Umbilical cord (tissue), 2 donors: Measurements from ENCODE around the gene MYRF. TPM values are rescaled to one million over a fixed set of nuclear protein-coding genes. Genes with fewer than 3 reads are reported as not detected.
A peak's percentile ranks its signal among the peaks of the same experiment; 100 is the strongest.

Experiments used
- DNase-seq: peaks from one replicate; pipeline ENCODE4 v3.0.0-alpha.2; 2015; ENCODE audit warnings: low spot score
- total RNA-seq: library from RNA; depleted of rRNA; stranded (reverse); fragments of >200 nt; gene quantifications from one replicate; pipeline ENCODE4 v1.2.3, GENCODE V29; 2014; ENCODE audit warnings: low replicate concordance; ENCODE audit not compliant: insufficient read depth

Gene MYRF
- 14.2 TPM for total RNA-seq

DNA sequence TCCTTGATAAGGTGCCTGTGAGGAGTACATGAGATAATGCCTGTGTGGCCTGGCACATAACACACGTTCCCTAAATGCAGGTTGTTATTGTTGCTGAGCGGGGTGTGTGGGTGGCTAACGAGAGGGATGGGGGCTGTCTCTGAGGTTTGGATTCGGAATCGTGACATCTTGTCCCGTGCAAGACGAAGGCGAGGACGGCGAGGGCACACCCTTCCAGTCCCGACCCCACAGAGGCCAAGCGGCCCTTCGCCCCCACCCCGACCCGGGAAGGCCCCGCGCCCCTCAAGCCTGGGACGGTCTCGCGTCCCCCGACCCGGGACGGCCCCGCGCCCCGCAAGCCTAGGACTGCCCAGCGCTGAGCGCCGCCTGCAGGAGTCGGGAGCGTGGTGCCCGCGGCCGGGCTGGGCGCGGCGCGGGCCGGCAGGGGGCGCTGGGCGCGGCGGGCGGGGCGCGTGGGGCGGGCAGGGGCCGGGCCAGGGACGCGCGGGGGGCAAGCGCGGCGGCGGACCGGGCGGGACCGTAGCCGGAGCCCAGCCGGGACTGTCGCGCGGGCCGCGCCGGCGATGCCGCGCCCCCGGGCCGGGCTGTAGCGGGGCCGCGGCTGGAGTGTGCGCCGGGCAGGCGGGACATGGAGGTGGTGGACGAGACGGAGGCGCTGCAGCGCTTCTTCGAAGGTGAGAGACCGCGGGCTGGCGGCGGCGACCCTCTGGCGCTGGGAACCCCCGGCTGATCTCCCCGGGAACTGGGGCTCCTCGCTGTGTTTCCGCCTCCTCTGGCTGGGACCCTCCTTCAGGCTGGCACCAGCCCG is at the start of gene MYRF:
Gene MYRF, plus strand, starts transcription at position 520 of the 808 bp plus-strand sequence. Its CDS starts 109 bp downstream, at position 629.
- DNase-seq: peak; percentile 53

DNA sequence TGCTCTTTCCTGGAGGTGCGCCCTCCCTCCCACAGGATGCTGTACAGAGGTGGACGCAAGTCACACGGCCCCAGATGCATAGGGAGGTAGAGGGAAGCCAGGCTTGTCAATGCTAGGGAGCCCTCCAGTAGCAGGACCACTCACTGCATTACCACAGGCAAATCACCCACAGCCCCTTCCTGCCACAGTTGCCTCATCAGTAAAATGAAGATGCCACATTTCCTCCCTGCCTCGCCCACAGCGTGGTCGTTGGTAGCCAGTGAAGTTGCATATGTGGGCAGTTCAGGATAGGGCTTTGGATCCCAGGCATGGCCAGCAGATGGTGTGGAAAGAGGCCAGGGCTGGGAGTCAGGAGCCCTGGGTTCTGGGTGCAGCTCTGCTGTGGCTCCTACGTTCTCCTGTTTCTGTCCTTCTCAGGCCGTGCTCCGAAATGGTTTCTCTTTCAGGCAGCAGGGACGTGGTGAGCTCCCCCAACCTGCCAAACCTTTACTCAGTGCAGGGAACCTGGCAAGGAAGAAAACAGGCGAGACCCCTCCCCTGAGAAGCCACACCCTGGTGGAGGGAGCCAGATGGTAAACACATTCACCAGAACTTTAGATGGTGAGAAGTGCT is 49.6 kb upstream of the MYRF start:
- DNase-seq: no peak

- DNase-seq: no peak
Observed at GRCh38 chr11:61704838-61705237, 47.6 kb upstream of the MYRF start.

DNA sequence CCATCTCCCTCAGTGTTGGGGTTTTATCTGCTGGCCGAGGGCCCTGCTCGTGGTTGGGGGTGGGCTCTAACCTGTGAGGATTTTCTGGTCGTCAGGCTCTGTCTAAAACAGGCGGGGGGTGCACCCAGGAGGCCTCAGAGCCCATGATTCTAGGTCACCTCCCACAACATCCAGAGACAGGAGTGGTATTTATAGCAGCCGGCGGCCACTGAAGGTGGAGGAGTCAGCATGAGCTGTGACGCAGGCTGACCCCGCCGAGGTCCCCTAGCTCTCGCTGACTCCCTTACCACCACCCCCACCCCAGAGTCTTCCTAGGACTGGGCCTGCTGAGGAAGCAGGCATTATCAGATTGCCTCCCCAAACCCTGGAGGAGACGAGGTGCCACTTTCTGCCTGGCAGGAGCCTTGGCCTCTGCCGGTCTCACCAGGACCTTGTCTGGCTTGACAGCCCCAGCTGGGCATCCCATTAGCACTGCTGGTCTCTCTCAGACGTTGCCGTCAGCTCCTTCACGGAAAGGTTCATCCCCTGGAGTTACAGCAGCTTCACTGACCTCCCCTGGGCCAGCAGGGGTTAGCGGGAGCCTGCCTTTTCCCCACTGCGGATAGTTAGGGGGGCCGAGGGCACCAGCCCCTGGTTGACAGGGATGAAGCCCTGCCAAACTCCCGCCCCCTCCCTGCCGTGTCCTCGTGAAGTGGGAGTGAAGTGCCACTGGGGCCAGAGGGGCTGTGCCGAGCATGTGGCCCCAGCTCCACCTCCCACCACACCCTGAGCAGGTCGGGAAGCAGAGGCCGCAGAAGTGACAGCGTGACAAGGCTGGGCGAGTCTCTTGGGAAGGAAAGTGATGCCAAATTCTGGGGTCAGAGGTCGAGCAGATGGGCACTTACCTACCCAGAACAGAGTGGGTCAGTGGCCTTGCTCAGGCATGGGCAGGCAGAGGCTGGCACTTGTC is 45.7 kb upstream of the MYRF start:
- no peak for DNase-seq

DNA sequence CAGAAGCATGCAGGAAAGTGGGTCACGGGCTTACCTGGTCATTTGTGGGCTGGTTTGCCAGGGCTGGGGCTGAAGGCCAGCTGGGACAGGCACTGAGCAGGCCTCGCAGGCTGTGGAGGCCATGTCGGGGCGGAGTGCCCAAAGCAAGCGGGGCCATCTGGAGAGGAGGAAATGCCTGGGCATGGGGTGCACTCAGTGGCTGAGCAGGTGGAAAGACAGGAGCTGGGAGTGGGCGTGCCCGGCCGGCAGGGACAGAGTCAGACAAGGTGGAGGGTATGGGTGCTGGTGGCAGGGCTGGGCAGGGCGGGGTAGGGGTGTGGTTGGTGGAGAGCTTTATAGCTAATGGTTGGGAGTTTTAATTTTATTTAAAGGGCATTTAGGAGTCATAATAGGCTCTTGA is 44.9 kb upstream of the MYRF start:
- no peak for DNase-seq

GRCh38 chr11:61709110-61709509 is 43.3 kb upstream of the MYRF start:
- no peak for DNase-seq

GRCh38 chr11:61709572-61709971 is 42.9 kb upstream of the MYRF start:
- no peak for DNase-seq

GRCh38 chr11:61710019-61710418 is 42.4 kb upstream of the MYRF start:
- DNase-seq: no peak

DNA sequence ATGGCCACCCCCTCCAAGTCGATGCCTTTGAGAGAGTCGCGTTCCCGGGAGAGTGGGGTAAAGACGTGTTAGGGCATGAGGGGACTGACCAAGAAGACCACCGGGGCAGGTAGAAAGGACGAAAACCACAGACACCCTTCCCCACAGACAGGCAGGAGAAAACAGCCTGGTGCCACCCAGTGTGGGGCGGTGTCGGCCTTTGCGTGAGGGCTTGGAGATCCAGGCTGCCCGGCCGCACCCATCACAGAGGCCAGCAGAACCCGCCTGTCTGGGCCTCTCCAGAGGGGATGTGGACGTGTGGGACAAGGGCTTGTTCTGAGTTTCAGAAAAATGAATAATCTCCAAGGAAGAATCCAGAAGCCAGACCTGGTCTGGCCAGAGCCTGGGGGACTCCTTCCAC is 41.4 kb upstream of the MYRF start:
- no peak for DNase-seq

DNA sequence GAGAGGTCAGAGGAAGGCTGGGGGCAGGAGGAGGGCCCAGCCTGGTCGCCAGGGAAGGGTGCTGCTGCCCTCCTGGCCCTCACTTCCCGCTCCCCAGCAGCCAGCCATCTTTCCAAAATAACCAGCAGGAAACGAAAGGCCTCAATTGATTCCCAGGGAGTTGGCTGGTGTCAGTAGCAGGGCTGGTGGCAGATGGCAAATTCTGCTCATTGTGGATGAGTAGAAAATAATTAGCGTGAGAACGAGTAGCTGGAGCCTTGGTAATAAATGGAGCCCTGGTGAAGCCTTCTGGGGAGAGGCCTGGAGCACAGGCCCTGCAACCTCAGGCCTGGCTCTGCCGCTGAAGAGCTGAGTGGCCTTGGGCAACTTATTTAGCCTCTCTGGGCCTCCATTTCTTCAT is 40.9 kb upstream of the MYRF start:
- no peak for DNase-seq

DNA sequence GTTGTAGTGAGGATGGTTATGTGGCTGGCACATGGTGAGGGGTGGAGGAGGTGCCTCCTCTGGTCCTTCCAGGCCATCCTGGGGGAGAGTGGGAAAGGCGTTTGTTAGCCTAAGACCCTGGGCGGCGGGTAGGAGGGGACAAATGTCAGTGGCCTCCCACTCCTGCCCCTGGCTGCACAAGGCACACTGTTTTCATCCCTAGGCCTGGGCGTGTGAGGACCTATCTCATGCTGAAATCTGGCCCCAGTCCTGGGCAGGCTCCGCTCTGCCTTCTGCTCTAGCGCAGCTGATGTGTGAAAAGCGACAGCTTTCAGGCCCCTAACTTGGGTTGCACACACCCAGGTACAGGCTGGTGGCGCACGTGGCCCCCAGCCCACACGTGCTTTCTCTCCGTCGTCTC is 40.1 kb upstream of the MYRF start:
- DNase-seq: no peak

- no peak for DNase-seq
Observed at GRCh38 chr11:61712846-61713245, 39.6 kb upstream of the MYRF start.

DNA sequence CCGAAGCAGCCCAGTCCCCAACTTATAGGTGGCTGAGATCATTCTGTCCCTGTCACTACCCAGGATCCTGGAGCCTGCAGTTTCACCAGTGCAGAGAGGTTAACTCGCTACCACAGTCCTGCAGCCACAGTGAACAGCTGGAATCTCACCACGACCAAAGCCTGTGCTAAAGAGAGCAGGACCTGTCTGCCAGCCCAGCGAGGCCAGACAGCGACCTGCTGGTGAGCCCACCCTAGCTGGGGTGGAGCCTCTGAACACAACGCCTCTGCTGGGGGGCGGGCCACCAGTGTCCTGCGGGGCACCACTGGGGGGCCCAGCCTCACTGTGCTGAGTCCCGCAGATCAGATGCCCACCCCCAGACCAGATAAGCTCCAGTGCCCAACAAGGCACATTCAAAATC is 39.0 kb upstream of the MYRF start:
- no peak for DNase-seq

DNA sequence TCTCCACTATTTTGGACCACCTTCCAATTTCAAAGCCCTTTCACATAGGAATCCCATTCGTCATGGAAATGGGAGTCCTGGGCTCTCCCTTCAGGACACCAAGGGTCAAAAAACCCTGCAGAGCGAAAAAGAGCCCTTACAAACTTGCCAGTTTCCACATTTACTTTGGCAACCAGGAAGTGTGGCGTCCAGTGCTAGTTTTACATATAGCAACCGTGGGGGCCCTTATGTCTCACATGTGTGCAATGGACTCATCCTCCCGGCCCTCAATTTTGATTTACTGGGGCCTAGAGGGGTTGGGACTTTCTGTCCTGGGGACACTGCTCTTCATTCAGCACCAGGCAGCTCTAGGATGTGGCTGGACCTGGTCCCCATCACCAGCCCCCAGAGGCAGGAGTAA is 38.5 kb upstream of the MYRF start:
- DNase-seq: no peak

DNA sequence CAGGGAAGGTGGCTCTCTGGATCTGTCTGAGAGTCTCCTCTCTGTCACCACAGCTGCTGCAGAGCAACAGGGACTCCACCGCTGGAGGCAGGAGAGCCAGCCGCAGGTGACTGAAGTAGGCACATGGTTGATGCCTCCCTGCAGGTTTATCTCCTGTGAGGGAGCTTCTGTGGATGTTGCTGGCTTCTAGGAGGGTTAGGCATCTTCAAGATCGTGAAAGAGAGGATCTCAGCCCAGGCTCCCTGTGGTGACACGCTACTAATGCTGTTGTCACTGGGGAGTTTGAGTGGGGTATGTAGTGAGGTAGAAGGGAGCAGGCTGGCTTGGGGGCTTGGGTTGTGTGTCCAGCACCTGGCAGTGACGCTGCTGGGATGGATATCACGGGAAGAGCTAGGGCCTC is 38.1 kb upstream of the MYRF start:
- no peak for DNase-seq

DNA sequence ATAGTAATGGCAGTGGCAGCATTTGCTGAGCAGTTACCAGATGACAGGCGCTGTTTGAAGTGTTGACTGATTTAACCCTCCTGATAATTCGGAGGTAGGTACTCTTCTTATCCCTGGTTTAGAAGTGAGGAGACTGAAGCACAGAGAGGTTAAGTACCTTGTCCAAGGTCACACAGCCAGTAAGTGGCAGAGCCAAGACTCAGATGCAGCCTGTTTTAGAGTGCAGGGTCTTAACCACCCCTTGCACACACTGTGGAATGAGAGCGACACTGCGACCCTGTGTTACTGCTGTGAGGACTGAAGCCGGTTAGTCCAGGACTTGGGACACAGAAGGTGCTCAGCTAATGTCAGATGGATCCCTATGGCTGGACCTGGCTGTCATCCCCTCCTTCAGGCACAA is 37.5 kb upstream of the MYRF start:
- no peak for DNase-seq

DNA sequence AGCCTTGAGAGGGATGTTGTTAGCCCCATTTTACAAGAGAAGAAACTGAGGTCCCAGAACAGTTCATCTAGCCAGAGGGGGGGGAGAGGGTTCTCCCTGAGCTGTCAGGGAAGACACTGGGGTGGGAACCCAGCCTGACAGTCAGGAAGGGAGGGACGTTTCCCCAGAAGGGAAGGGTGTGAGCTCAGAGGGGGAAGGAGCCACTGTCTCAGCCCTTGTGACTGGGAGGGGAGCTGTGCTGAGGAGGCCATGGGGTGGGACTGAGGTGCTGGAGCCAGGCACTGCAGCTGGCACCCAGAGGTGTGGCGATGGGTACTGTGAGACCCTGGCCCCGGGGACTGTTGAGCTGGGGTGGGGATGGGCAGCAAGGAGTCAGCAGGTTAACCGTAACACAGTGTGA is 36.6 kb upstream of the MYRF start:
- no peak for DNase-seq

- no peak for DNase-seq
Observed at GRCh38 chr11:61716478-61717285, 35.8 kb upstream of the MYRF start.

- no peak for DNase-seq
Observed at GRCh38 chr11:61717286-61718033, 35.0 kb upstream of the MYRF start.

DNA sequence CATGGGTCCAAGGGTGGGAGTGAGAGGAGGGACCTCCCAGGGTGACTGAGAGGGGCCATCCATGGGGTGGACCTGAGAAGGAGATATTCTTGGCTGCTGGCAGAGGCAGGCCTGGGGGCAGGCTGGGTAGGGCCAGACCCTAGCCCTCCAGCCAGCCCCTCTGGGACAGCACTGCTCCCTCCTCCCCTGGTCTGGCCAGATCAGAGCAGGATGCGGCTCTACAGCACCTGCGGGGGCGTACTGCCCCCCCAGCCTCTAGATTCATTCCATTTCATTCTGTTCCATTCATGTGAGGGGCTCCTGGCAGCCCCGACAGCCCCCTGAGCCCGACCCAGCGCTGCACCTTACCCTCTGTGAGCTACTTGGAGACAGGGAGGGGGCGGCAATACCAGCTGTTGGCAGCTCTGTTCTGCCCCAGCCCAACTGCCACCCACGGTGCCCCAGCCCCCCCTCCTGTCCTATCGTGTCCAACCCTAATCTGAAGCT is 34.3 kb upstream of the MYRF start:
- no peak for DNase-seq
